Psoas muscle (tissue), 8 donors: ENCODE data around the gene PDE4D. TPM values are rescaled to one million over a fixed set of nuclear protein-coding genes. Genes with fewer than 3 reads are reported as not detected.
"Not testable (repeated sequence)": the region's sequence is repeated elsewhere in the genome, so short reads cannot be mapped to it uniquely, and the experiment has no call there.

ENCODE experiments used
- ATAC-seq, 4 donors: fragments of 200-7000 bp; cut with Tn5 transposase; one replicate each; pipeline ENCODE4 v1.9.1; 2020; ENCODE audit warnings: moderate library complexity in 3 of 4, mild to moderate bottlenecking in 2 of 4
- DNase-seq, 2 donors: peaks; one replicate each; pipeline ENCODE4 v3.0.0-alpha.2; 2020
- H3K27ac ChIP-seq: fragments of 200-600 bp; one replicate; pipeline ENCODE4 v1.8.0; 2022
- H3K27me3 ChIP-seq, 3 donors: fragments of 200-600 bp in 1 of 3; one replicate each; pipeline versions ENCODE4 v1.6.1 to v1.8.0; 2013 to 2022; ENCODE audit warnings: low read length in 2 of 3, mild to moderate bottlenecking in 2 of 3, moderate library complexity in 1 of 3; ENCODE audit not compliant: insufficient read depth in 3 of 3
- H3K36me3 ChIP-seq, 2 donors: fragments of 200-600 bp in 1 of 2; one replicate each; pipeline versions ENCODE4 v1.6.1 to v1.8.0; 2013 to 2022; ENCODE audit warnings: low read depth in 1 of 2, mild to moderate bottlenecking in 1 of 2, moderate library complexity in 1 of 2; ENCODE audit not compliant: insufficient read depth in 1 of 2
- H3K4me1 ChIP-seq: fragments of 200-600 bp; one replicate; pipeline ENCODE4 v1.8.0; 2022
- H3K4me3 ChIP-seq: fragments of 200-600 bp; one replicate; pipeline ENCODE4 v1.8.0; 2022; ENCODE audit warnings: mild to moderate bottlenecking
- H3K9me3 ChIP-seq: fragments of 200-600 bp; one replicate; pipeline ENCODE4 v1.8.0; 2022
- WGBS, 3 donors: extraction: QIAGEN DNeasy Blood & Tissue Kit; methylation state at CpG; one replicate each; pipeline versions ENCODE4 v1.1.6 to v1.1.7; 2013; 5-methylcytosine and 5-hydroxymethylcytosine counted together
- intact Hi-C, 2 donors: fragments of 100-400 bp; cut with DNase I; formaldehyde crosslinking; loops; one replicate each; pipeline versions ENCODE4 v1.11.0 to v1.14.2; 2022
- polyA plus RNA-seq, 3 donors: library from polyadenylated mRNA; stranded (reverse); fragments of 200-250 nt; gene quantifications; one replicate each; pipeline ENCODE4 v1.2.3, GENCODE V29; 2013
- total RNA-seq, 4 donors: library from RNA; stranded (reverse); fragmentation: NEBNext Ultra II Directional in 2 of 4; extraction: Animal tissue kit (Norgen Biotek cat#: 25700) in 2 of 4; gene quantifications; one replicate each; pipeline versions ENCODE4 v1.2.1 to v1.2.4, GENCODE V29; 2021 to 2023
- TF ChIP-seq, protein P1 (sequence below): fragments of 200-600 bp; IDR thresholded peaks from one replicate; pipeline ENCODE4 v1.8.0; 2022; ENCODE audit warnings: antibody characterized with exemption
- donor health status: healthy with polysubstance abuse.
- donor health status: DM: no; HTN: no; CAD: no; lungs with moderate emphysema.
- donor health status: Bipolar disorder and iron deficiency.
- donor health status: healthy.
- donor health status: DM: yes; HTN: yes; CAD: no.
- donor health status: DM: no; HTN: no; CAD: no.
- donor health status: DM: no; HTN: no; CAD: no.
- donor health status: DM: yes; HTN: yes; CAD: no.

PDE4D gene
- total and polyA plus RNA-seq, 7 donors, result 42.6 to 283 (median 88.7) TPM

DNA sequence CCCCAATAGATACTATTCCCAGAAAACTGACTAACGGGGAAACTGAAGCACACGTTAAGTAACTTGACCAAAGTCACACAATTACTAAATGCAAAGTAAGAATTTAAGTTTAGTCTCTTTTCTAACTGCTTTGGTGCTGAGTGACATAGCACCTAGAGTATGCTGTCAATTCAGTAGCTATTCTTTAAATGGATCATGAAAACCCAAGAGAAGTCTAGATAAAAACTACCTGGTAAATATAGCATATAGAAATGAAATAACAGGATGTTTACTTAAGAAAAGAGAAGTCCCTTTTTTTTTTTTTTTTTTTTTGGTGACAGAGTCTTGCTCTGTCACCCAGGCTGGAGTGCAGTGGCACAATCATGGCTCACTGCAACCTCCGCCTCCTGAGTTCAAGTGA, 129.2 kb downstream of the PDE4D start:
- no peak for DNase-seq
- H3K9me3 ChIP-seq, result no peaks in the 10 kb centered on the region
- H3K36me3 ChIP-seq, result no peaks in the 10 kb centered on the region
- no peak overlapping the region for H3K27ac ChIP-seq
- H3K4me1 ChIP-seq, result peaks cover 6% of the 10 kb centered on the region
- 93 to 95% (median 95%) methylated on average over 3 of the region's 3 CpGs for WGBS, 3 donors
- ATAC-seq, result no peak
- intact Hi-C loops, result no loop called here
- peaks cover 0 to 19% (median 10%) of the 10 kb centered on the region in 3 donors for H3K27me3 ChIP-seq
- TF ChIP-seq, protein P1, sequence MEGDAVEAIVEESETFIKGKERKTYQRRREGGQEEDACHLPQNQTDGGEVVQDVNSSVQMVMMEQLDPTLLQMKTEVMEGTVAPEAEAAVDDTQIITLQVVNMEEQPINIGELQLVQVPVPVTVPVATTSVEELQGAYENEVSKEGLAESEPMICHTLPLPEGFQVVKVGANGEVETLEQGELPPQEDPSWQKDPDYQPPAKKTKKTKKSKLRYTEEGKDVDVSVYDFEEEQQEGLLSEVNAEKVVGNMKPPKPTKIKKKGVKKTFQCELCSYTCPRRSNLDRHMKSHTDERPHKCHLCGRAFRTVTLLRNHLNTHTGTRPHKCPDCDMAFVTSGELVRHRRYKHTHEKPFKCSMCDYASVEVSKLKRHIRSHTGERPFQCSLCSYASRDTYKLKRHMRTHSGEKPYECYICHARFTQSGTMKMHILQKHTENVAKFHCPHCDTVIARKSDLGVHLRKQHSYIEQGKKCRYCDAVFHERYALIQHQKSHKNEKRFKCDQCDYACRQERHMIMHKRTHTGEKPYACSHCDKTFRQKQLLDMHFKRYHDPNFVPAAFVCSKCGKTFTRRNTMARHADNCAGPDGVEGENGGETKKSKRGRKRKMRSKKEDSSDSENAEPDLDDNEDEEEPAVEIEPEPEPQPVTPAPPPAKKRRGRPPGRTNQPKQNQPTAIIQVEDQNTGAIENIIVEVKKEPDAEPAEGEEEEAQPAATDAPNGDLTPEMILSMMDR, result no peak
- H3K4me3 ChIP-seq, result no peak overlapping the region

DNA sequence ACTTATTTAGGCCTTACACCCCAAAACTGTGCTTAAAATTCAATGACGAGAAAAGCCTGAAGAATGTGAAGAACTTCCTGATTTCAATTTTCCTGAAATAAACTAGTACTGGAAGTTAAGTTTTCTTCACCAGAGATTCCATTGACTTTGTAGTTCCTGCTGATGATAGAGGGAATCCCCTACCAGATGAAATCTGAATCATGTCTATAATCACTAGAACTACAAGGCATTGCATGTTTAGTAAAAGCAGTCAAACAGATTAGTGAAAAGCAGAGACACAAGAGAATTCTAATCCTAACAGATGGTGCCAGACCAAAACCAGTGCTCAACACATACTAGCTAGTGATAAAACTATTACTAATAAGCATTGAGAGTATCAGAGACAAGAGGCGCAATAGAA, 130.0 kb downstream of the PDE4D start:
- intact Hi-C loops, result no loop called here
- Histone ChIP-seq H3K4me3 (no peak overlapping the region), H3K27me3 (peaks cover 0 to 12% (median 9%) of the 10 kb centered on the region in 3 donors)

DNA sequence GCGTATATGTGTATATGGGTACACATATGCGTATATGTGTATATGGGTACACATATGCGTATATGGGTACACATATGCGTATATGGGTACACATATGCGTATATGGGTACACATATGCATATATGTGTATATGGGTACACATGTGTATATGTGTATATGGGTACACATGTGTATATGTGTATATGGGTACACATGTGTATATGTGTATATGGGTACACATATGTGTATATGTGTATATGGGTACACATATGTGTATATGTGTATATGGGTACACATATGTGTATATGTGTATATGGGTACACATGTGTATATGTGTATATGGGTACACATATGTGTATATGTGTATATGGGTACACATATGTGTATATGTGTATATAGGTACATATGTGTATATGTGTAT, 131.3 kb downstream of the PDE4D start:
- H3K9me3 ChIP-seq, H3K36me3 ChIP-seq, H3K4me1 ChIP-seq, ATAC-seq, H3K27me3 ChIP-seq, DNase-seq, H3K27ac ChIP-seq, intact Hi-C loops, H3K4me3 ChIP-seq: not testable (repeated sequence)
- WGBS, 3 donors, result 88 to 98% (median 94%) methylated on average over 5 of the region's 5 CpGs

More for the DNA sequence above, 130.0 kb downstream of the PDE4D start:
- Histone ChIP-seq H3K9me3 (no peaks in the 10 kb centered on the region), H3K27ac (no peak overlapping the region), H3K4me1 (peaks cover 6% of the 10 kb centered on the region), H3K36me3 (no peaks in the 10 kb centered on the region)
- WGBS, 3 donors, result 84 to 90% (median 85%) methylated on average over 2 of the region's 2 CpGs
- DNase-seq (no peak), ATAC-seq (no peak)
- TF ChIP-seq, protein P1, result no peak

DNA sequence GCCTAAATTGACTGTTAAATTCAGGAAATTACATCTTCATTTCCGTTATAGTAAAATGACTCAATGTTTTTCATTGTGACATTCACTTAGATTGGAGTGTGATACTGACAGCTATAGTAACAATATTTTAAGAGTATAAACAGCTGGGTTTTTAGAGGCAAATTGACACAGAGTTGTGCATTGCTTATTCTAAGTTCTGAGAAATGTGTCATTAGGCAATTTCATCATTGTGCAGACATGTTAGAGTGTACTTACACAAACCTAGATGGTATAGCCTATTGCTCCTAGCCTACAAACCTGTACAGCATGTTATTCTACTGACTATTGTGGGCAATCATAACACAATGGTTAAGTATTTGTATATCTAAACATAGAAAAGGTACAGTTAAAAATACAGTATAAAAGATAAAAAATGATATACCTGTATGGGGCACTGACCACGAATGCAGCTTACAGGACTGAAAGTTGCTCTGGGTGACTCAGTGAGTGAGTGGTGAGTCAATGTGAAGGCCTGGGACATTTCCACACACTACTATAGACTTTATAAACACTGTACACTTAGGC, 132.7 kb downstream of the PDE4D start:
- H3K36me3 ChIP-seq, result no peaks in the 10 kb centered on the region
- DNase-seq (no peak), ATAC-seq (no peak)
- H3K27ac ChIP-seq, result no peak overlapping the region
- intact Hi-C loops, result no loop called here
- H3K4me1 ChIP-seq, result no peaks in the 10 kb centered on the region
- no peaks in the 10 kb centered on the region for H3K9me3 ChIP-seq
- peaks cover 0 to 3% (median 0%) of the 10 kb centered on the region in 3 donors for H3K27me3 ChIP-seq
- WGBS, 3 donors, result 59 to 70% (median 68%) methylated on average over 2 of the region's 2 CpGs
- H3K4me3 ChIP-seq, result no peak overlapping the region
- TF ChIP-seq, protein P1, result no peak

DNA sequence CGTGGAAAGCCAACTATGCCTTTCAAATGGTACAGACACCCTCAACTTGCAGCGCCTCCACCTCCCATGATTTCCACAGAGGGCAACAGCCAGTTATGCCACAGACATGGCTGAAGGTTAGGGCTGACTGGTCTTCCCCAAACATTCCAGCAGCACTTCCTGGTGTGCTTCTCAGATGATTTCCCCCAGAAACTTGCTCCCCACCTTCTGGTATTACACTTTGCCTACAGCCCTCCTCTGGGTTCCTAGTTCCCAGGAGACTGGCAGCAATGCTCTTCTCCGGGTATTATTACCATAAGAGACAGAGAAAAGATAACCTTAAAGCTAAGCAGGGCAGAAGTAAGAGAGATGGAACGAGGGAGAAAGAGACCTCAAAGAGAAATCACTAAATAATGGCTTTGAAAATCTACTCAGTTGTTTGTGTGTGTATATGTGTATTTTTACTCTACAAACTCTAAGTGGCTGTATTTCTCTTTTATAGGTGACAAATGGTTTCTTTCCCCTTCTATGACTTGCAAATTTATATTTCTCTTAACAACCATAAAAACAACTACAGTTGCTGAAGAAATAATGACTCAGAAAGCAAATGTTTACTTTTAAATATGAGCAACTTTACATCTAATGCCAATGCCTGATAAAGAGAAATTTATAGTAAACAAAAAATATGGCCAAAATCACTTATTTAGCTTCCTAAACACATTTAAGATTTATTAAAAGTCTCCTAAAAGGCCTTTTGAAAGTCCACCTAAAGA, 133.8 kb downstream of the PDE4D start:
- Histone ChIP-seq H3K4me1 (no peaks in the 10 kb centered on the region), H3K27ac (no peak overlapping the region), H3K36me3 (no peaks in the 10 kb centered on the region), H3K4me3 (no peak overlapping the region), H3K9me3 (no peaks in the 10 kb centered on the region), H3K27me3 (no peaks in the 10 kb centered on the region)
- TF ChIP-seq, protein P1, result no peak
- DNase-seq, result no peak
- no peak for ATAC-seq
- WGBS, 3 donors, result 84 to 89% (median 84%) methylated on average over 4 of the region's 4 CpGs
- intact Hi-C loops, result no loop called here
